GM12864 (cell line): ENCODE results near the gene PAK1.

Source experiments
- DNase-seq: peaks from one replicate; pipeline ENCODE4 v3.0.0-alpha.2; 2011; ENCODE audit warnings: low read depth
- H3K4me3 ChIP-seq: 2 replicates; pipeline ENCODE4 v1.5.1; 2011; ENCODE audit warnings: mild to moderate bottlenecking, low read depth, low read length, control low read depth
- CTCF ChIP-seq: IDR thresholded peaks from 2 replicates; pipeline ENCODE4 v1.5.1; 2011; ENCODE audit warnings: low read depth, mild to moderate bottlenecking, moderate library complexity, low read length, control low read depth, inconsistent platforms; ENCODE audit errors: missing control alignments

PAK1 gene

GRCh38 chr11:77345621-77346020 is 128.3 kb downstream of the PAK1 start:
- H3K4me3 ChIP-seq: no peak overlapping the region
- no peak for TF ChIP-seq CTCF
- no peak for DNase-seq

GRCh38 chr11:77340501-77340900 is 133.4 kb downstream of the PAK1 start:
- DNase-seq: no peak
- no peak for TF ChIP-seq CTCF
- H3K4me3 ChIP-seq: no peak overlapping the region

GRCh38 chr11:77332259-77332658 is 141.6 kb downstream of the PAK1 start:
- no peak for DNase-seq
- no peak overlapping the region for H3K4me3 ChIP-seq
- no peak for TF ChIP-seq CTCF

GRCh38 chr11:77325159-77325558 is 148.7 kb downstream of the PAK1 start:
- no peak overlapping the region for H3K4me3 ChIP-seq
- DNase-seq: no peak
- TF ChIP-seq CTCF: no peak

GRCh38 chr11:77324508-77324907 is 149.4 kb downstream of the PAK1 start:
- DNase-seq: no peak
- TF ChIP-seq CTCF: no peak
- no peak overlapping the region for H3K4me3 ChIP-seq

GRCh38 chr11:77322926-77323590 is 150.8 kb downstream of the PAK1 start:
- no peak for TF ChIP-seq CTCF
- H3K4me3 ChIP-seq: no peak overlapping the region
- DNase-seq: no peak

GRCh38 chr11:77322506-77322905 is 151.4 kb downstream of the PAK1 start:
- DNase-seq: no peak
- TF ChIP-seq CTCF: no peak
- H3K4me3 ChIP-seq: no peak overlapping the region
